HG02973 (cell line): ENCODE measurements around the gene RPS13.
"Not testable (repeated sequence)": the region's sequence is repeated elsewhere in the genome, so short reads cannot be mapped to it uniquely, and the experiment has no call there.

Source experiments
- ATAC-seq: cut with Tn5 transposase; IDR thresholded peaks from one replicate; pipeline ENCODE4 v1.9.1; 2021; ENCODE audit warnings: moderate library complexity; ENCODE audit not compliant: unreplicated experiment

Gene RPS13

DNA sequence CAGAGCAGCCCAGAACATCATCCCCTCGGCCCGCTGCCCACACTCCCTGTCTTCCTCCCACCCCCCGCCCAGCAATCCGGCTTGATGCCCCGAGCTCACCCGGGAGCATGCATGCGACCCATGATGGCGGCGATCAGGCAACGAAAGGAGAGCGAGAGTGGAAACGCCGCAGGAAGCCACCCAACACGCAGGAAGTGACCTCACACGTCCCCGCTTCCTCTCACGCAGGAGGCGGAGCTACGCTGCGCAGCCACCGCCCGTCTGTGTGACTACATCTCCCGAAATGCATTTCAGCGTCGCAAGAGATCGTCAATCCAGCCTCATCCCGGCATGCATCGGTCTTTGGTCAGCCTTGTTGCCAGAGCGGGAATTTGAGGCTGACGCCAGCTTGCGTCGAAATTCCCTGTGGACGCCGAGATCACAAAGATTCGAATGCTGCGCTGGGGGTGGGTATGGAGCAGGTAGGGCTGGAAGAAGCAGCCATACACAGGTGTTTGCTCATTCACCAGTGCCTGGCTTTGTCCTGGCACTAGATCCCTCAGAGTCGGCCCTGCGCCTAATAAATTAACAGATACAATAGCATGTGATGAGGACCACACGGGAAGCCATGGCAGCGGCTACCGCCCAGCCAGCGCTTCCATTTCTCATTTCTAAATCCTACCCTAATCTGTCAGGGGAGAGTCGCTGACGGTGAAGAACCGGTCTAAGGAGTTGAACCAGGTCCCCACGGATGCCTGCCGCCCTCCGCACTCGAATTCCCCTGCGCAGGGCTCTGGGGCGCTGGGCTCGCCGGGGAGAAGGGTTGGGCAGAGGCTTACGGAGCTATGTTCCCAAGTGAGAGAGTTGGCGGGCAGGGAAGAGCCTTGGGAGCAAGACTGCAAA, at the start of gene RPS13:
RPS13 (minus strand) TSS at position 148 of the 882 bp plus-strand sequence; CDS start at position 122, 26 bp downstream.
- ATAC-seq = peak; percentile 95

- no peak for ATAC-seq
Observed at GRCh38 chr11:17121981-17122380, 44.5 kb upstream of the RPS13 start.

GRCh38 chr11:17117262-17117661, 39.8 kb upstream of the RPS13 start:
- no peak for ATAC-seq

GRCh38 chr11:17116117-17116516, 38.6 kb upstream of the RPS13 start:
- no peak for ATAC-seq

GRCh38 chr11:17107745-17108144, 30.3 kb upstream of the RPS13 start:
- ATAC-seq = not testable (repeated sequence)

DNA sequence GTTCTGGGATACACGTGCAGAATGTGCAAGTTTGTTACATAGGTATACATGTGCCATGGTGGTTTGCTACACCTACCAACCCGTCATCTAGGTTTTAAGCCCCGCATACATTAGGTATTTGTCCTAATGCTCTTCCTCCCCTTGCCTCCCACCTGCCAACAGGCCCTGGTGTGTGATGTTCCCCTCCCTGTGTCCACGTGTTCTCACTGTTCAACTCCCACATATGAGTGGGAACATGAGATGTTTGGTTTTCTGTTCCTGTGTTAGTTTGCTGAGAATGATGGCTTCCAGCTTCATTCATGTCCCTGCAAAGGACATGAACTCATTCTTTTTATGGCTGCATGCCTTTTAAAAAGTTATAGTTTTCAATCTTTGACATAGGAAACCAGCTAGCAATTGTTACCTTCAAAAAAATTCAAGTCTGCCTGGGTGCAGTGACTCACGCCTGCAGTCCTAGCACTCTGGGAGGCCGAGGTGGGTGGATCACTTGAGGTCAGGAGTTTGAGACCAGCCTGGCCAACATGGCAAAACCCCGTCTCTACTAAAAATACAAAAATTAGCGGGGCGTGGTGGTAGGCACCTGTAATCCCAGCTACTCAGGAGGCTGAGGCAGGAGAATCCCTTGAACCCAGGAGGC, 28.1 kb upstream of the RPS13 start:
- not testable (repeated sequence) for ATAC-seq

- no peak for ATAC-seq
Observed at GRCh38 chr11:17102462-17102861, 25.0 kb upstream of the RPS13 start.

GRCh38 chr11:17098658-17099057, 21.2 kb upstream of the RPS13 start:
- no peak for ATAC-seq

DNA sequence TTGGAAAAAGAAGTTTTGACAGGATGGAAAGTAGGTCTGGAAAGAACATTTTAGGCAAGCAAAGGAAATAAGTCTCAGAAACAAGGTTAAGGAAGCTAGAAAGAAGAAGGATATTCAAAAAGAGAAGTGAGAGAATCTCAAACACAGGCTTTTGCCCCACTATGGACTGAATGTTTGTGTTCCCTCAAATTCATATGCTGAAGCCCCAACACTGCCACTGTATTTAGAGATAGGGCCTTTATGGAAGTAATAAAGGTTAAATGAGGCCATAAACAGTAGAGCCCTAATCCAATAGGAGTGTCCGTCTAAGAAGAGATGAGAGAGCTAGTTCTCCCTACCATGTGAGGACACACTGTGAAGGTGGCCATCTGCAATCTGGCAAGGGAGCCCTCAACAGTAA, 20.6 kb upstream of the RPS13 start:
- ATAC-seq = no peak

DNA sequence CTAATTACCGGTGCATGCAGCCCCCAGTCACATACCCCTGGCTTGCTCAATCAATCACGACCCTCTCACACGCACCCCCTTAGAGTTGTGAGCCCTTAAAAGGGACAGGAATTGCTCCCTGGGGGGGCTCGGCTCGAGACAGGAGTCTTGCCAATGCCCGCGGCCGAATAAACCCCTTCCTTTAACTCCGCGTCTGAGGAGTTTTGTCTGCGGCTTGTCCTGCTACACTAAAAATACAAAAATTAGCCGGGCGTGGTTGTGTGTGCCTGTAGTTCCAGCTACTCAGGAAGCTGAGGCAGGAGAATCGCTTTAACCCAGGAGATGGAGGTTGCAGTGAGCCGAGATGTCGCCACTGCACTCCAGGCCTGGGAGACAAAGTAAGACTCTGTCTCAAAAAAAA, 8.5 kb upstream of the RPS13 start:
- ATAC-seq = not testable (repeated sequence)

DNA sequence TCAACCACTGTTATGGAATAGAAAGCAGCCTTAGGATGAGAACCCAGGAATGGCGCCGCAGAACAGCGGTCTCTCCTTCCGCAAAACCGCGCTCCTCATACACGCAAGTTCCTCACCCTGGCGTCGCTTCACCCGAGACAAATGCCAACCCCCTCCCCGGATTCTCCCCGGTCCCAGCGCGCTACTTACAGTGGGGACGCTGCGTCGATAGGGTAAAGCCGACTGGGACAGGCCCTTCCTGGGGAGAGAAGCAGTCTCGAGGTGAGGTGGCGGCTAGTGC, 287 bp downstream of the RPS13 start:
- peak; percentile 16 for ATAC-seq

- ATAC-seq = no peak
Observed at GRCh38 chr11:17076517-17077239, 789 bp downstream of the RPS13 start.

- no peak for ATAC-seq
Observed at GRCh38 chr11:17075506-17075905, 2.0 kb downstream of the RPS13 start.

- ATAC-seq = no peak
Observed at GRCh38 chr11:17073370-17074027, 4.0 kb downstream of the RPS13 start.

DNA sequence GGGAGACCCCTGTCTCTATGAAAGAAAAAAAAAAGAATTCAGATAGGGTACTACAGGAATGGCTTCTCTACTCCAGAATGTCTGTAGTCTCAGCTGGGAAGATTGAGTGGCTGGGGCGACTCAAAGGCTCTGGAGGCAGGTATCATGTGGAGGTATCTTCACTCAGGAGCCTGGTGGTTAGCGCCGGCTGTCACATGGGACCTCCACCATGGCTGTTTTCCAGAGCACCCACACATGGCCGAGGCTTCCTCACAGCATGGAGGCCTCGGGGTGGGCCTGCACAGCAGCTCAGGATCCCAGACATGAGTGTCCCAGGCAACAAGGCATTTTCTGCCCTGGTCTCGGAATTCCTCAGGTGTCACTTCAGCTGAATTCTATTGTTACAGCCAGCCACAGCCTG, 10.1 kb downstream of the RPS13 start:
- ATAC-seq = no peak

- ATAC-seq = no peak
Observed at GRCh38 chr11:17066691-17067090, 10.8 kb downstream of the RPS13 start.

GRCh38 chr11:17063171-17064002, 14.1 kb downstream of the RPS13 start:
- peak; percentile 66 for ATAC-seq

GRCh38 chr11:17051146-17051545, 26.3 kb downstream of the RPS13 start:
- ATAC-seq = not testable (repeated sequence)

DNA sequence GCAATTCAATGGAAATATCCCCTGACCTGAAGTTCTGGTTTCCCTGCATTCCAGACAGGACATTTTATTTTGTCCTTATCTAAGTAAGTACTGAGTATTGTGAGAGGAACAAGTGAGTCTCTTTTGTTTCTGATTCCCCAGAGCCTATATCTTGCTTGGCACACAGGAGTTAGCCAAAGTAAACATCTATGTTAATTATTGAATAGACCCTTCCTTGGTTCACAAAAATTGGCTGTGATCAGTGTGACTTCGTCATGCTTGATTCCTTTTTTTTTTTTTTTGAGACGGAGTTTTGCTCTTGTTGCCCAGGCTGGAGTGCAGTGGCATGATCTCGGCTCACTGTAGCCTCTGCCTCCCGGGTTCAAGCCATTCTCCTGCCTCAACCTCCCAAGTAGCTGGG, 29.0 kb downstream of the RPS13 start:
- not testable (repeated sequence) for ATAC-seq

DNA sequence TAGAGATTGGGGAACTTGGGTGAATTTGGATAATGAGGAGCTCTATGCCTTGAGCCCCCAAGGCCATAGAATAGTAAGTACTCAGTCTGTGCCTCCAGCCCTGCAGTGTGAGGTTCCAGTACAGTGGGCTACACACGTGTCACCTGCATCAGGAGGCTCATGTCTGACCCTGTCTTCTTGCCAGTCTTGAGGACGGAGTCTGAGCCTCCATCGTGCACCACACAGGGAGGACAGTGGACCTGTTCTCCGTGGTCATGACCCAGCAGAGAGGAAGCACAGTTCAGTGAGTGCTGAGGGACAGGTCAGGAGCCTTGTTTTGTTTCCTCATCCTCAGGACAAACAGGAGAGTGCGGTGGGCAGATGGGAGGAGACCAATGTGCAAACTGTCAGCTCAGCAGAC, 30.8 kb downstream of the RPS13 start:
- no peak for ATAC-seq
